GM13976 (cell line): Measurements from ENCODE around the gene C1QTNF1.

Experiments
- DNase-seq: peaks from one replicate; pipeline ENCODE4 v3.0.0; 2012; ENCODE audit warnings: low spot score
- in situ Hi-C: fragments of 300-500 bp; cut with MboI; formaldehyde crosslinking; loops from one replicate; pipeline ENCODE4 v1.12.0; 2022; ENCODE audit warnings: low sequenced_read_pairs, mixed read lengths, inconsistent platforms; ENCODE audit not compliant: unreplicated experiment
- TF ChIP-seq, protein P1 (sequence below): IDR thresholded peaks from 2 replicates; pipeline ENCODE4 v1.5.1; 2012; ENCODE audit warnings: borderline replicate concordance, mild to moderate bottlenecking; ENCODE audit not compliant: insufficient read depth; ENCODE audit errors: extremely low read depth, missing control alignments, control extremely low read depth

The C1QTNF1 gene

DNA sequence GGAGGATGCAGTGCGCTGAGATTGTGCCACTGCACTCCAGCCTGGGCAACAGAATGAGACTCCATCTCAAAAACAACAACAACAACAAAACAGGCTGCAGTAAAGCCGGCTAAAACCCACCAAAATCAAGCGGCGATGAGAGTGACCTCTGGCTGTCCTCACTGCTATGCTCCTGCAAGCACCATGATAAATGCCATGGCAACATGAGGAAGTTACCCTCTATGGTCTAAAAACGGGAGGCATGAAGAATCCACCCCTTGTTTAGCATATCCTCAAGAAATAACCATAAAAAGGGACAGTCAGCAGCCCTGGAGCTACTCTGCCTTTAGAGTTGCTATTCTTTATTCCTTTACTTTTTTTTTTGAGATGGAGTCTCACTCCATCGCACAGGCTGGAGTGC, 35.8 kb upstream of the C1QTNF1 start:
- in situ Hi-C loops, result no loop called here

DNA sequence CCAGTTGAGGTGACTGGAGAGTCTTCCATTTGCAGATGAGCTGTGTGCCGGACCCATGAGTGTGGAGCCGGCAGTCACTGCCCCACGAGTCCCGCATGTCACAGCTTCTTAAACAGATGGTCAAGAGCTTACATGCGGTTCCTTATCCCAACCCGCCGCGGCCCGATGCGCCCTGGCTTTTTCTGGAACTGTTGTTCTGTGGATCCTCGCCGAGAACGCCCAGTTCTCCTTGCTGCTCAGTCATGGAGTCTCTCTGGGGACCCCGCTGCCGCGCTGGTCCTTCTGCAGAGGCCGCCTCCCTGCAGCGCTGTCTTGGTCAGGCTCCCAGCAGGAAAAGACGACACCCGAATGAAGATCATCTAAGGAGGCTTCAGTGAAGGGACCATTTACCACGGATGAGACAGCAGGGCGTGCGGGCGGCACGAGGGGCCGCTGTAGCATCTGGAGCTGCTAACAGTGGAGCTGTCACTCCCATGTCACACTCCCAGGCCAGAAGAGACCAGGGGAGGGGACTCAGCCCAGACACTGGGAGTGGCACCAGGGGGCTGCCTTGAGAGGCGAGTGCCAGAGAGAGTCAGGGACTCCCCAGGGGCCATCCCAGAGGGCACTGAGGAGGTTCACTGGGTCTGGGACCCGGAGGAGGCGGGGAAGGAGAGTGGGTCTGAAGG, 33.5 kb upstream of the C1QTNF1 start:
- in situ Hi-C loops, result no loop called here
- TF ChIP-seq, protein P1, sequence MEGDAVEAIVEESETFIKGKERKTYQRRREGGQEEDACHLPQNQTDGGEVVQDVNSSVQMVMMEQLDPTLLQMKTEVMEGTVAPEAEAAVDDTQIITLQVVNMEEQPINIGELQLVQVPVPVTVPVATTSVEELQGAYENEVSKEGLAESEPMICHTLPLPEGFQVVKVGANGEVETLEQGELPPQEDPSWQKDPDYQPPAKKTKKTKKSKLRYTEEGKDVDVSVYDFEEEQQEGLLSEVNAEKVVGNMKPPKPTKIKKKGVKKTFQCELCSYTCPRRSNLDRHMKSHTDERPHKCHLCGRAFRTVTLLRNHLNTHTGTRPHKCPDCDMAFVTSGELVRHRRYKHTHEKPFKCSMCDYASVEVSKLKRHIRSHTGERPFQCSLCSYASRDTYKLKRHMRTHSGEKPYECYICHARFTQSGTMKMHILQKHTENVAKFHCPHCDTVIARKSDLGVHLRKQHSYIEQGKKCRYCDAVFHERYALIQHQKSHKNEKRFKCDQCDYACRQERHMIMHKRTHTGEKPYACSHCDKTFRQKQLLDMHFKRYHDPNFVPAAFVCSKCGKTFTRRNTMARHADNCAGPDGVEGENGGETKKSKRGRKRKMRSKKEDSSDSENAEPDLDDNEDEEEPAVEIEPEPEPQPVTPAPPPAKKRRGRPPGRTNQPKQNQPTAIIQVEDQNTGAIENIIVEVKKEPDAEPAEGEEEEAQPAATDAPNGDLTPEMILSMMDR, result no peak
- DNase-seq, result no peak

More for the DNA sequence above, 35.8 kb upstream of the C1QTNF1 start:
- no peak for DNase-seq
- TF ChIP-seq, protein P1, result no peak

DNA sequence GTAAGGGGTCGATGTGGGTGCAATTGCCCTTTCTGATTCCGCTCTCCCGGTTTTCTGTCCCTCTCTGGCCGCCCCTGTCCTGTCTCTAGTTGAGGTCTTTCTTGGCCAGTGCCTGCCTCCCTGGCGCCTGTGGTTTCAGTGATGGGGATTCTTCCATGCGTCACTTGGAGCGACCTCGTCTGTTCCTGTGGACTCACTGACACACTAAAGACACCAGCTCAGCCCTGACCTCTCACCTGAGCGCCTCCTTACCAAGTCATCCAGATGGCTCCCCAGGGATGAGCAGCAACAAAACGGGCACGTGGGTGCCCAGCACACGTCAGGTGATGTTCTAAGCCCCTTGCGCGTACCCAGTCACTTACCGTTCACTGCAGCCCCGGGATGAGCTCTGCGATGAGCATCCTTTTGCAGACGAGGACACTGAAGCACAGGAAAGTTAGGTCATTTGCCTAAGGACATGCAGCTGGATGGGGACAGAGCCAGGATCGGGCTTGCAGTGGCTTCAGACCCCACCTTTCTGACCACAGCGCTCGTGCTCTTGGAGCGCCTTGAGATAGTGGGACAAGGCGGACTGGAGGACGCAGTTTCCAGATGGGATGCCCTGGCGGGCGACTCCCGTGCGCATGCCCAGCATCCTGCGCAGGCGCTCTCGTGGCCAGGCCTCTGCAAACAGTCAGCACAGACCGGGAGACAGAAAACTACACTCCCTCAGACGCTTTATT, 32.8 kb upstream of the C1QTNF1 start:
- DNase-seq, result no peak
- in situ Hi-C loops, result no loop called here
- TF ChIP-seq, protein P1, result no peak

DNA sequence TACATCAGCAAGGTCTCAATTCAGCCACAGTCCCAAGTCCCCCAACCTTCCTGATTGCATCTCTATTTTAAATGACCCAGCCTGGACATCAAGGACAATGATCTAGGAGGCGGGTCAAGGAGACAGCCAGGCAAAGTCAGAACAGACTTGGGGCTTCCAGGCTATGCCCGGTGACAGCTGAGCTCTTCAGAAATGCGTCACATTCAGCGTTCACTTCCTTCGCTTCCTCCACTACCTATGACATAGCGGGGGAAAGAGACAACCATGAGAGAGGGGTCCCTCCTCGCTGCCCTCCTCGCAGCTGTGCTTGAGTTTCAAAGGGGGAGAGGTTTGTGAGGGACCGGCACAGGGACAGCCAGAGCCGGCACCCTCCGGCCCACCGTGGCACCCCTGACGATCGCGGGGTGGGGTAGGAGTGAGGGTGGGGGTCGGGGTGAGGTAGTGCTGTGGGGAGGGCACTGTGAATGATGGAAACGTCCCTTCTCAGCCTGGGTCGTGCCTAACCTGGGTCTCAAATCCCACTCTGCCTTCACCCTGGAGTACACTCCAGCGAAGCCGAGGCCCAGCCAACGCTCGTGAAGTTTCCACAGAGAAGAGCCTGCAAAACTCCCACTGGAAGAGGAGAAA, 31.9 kb upstream of the C1QTNF1 start:
- DNase-seq, result no peak
- in situ Hi-C loops, result no loop called here
- TF ChIP-seq, protein P1, result no peak

DNA sequence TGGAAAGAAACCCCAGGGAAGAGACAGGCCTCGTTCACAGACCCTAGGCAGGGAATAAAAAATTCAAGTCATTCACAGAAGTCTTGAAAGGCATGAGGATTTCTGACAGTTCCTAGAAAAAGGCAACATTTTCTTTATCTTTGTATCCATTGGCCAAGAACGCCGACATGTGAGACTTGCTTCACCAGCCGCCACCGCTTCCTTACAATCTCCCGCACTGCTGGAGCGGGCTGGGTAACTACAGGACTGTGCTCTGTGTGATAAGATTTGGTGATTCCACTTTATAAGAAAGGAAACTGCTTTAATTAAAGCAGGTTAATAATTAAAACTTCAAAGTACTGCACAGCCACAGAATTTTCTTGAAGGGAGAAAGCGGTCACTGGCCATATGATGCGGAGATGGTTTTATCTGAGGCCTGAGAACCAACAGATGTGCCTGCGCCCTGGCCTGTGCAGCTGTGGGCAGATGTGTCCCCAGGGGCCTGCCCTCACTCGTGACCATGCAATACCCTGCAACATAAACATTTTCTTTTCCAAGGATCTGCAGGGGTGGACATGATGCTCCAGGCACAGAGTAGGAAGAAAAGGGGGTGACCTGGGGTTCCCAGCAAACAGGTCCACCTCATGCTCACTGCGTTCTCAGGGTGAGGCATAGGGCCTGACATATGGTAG, 31.3 kb upstream of the C1QTNF1 start:
- TF ChIP-seq, protein P1, result no peak

DNA sequence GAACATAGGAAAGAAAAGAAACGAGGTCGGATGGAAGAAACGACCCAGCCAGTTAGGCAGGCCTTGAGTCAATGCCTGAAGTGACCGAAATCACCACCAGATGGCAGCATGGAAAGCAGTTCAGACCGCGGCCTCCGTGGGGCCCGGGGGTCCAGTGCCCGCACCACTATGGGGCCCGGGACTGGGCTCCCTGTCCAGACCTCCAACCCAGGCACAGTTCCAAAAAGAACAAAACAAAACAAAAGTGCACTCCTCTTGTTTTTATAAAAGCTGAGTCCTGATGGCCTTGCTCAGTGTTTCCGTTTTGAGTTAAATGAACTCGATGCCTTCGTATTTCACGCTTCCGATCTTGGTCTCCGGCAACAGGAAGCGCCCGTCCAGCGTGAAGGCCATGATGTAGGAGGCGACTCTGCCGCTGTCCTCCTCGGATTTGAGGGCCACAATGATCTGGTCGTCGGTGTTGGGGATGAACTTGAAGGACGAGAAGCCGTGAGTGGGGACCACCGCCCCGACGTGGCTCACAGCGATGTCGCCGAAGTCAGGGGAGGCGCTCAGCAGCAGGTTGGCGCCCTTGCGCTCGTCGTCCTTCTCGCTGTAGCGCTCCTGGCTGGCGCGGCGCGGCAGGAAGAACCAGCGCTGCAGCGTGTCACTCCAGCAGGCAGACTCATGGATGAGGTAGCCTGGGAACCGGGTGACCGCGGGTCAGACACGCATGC, 30.6 kb upstream of the C1QTNF1 start:
- in situ Hi-C loops, result no loop called here
- peak; percentile 74 for DNase-seq
- TF ChIP-seq, protein P1, result peak; percentile 65

More for the DNA sequence above, 31.3 kb upstream of the C1QTNF1 start:
- DNase-seq, result no peak
- in situ Hi-C loops, result no loop called here
